OCI-LY3 (cell line): ENCODE data around the gene ACSM6.

Source experiments
- EZH2phosphoT487 ChIP-seq: fragments of 200-600 bp; shearing (Covaris generic); IDR thresholded peaks from 2 replicates; pipeline ENCODE4 v1.6.1; 2018; ENCODE audit warnings: antibody characterized with exemption, mixed run types, low read depth
- TF ChIP-seq, protein P1 (sequence below): fragments of 200-600, 300-600 bp; sonication (generic); IDR thresholded peaks from 2 replicates; pipeline ENCODE4 v1.5.1; 2014; ENCODE audit warnings: antibody characterized with exemption, low read length, low read depth

GRCh38 chr10:95178797-95179196 lies 15.2 kb upstream of the ACSM6 start:
- TF ChIP-seq, protein P1, sequence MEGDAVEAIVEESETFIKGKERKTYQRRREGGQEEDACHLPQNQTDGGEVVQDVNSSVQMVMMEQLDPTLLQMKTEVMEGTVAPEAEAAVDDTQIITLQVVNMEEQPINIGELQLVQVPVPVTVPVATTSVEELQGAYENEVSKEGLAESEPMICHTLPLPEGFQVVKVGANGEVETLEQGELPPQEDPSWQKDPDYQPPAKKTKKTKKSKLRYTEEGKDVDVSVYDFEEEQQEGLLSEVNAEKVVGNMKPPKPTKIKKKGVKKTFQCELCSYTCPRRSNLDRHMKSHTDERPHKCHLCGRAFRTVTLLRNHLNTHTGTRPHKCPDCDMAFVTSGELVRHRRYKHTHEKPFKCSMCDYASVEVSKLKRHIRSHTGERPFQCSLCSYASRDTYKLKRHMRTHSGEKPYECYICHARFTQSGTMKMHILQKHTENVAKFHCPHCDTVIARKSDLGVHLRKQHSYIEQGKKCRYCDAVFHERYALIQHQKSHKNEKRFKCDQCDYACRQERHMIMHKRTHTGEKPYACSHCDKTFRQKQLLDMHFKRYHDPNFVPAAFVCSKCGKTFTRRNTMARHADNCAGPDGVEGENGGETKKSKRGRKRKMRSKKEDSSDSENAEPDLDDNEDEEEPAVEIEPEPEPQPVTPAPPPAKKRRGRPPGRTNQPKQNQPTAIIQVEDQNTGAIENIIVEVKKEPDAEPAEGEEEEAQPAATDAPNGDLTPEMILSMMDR = no peak
- TF ChIP-seq EZH2phosphoT487 = no peak
